ENCODE data around the gene APEX1. TPM values are rescaled to one million over a fixed set of nuclear protein-coding genes. Genes with fewer than 3 reads are reported as not detected.

Gene APEX1
- 204 and 223 TPM in 2 replicates for total RNA-seq

DNA sequence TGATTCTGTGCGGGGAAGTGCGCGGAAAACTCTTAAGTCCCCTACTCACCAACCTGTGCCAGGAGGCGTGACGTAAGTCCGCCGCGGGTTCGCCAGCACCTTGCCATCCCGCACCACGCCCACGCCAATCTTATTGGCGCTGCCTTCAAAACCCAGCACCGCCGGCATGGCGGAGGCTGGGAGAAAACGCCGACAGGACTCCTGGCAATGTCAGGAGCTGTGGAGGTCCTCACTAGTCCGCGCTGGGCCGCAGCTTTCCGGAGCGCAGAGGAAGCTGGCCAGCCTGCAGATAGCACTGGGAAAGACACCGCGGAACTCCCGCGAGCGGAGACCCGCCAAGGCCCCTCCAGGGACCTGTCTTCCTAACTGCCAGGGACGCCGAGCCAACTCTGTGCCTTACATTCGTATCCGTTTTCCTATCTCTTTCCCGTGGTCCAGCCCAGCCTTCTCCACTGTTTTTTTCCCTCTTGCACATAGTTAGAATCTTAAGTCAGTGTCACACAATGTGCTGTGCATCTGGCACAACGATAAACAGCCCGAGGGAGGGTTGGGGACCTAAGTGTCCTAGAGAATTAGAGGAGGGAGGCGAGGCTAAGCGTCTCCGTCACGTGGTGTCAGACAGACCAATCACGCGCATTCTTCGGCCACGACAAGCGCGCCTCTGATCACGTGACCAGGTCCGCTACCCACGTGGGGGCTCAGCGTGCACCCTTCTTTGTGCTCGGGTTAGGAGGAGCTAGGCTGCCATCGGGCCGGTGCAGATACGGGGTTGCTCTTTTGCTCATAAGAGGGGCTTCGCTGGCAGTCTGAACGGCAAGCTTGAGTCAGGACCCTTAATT is at the start of gene APEX1, which contains the start of gene OSGEP:
TSS of gene APEX1 (plus strand) at position 711 of the 839 bp plus-strand sequence. CDS start 420 bp downstream, outside the sequence.
TSS of gene OSGEP (minus strand) at position 297 of the 839 bp plus-strand sequence. CDS start at position 168, 129 bp downstream.

GRCh38 chr14:20412876-20413743 is 41.9 kb upstream of the APEX1 start, which contains the start of gene TEP1:
Gene TEP1, minus strand, starts transcription at chr14:20413501. Its CDS starts 5,062 bp downstream, at chr14:20408439.

DNA sequence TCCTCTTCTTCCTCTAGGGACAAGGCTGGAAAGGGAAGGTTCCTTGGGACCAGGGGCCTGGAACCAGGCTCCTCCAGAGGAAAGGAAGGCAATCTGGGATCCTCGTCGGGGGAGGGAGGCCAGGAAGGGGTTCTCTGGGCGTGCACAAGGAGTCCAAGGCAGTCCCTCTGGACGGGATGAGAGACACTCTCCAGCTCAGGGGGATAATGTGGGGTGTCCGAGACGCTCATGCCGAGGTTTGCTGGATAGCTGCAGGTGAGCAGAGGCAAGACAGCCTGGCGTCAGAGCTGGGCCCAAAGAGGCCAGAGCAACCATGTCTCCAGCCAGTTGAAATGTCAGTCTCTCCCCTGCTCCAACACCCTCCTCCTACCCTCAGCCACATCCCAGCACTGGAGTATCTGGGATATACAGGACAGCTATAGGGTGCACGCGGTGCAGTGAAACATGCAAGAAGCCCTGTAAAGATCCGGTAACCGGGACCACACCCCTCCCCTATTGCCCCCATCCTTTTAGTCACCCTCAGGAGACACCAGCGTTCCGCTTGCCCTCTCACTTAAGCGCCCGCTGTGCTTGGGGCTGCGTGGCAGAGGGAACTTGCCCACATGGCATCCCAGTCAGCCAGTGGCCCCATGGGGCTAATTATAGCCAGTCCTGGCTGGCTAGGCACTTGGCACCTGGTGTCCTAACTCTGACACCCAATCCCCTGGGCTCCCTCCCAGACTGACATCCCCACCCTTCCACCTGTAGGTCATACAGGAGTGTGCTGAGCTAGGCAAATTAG is 19.3 kb upstream of the APEX1 start, which contains the start of gene KLHL33:
TSS of gene KLHL33 (minus strand) at position 585 of the 781 bp plus-strand sequence. CDS start at position 230, 355 bp downstream.

DNA sequence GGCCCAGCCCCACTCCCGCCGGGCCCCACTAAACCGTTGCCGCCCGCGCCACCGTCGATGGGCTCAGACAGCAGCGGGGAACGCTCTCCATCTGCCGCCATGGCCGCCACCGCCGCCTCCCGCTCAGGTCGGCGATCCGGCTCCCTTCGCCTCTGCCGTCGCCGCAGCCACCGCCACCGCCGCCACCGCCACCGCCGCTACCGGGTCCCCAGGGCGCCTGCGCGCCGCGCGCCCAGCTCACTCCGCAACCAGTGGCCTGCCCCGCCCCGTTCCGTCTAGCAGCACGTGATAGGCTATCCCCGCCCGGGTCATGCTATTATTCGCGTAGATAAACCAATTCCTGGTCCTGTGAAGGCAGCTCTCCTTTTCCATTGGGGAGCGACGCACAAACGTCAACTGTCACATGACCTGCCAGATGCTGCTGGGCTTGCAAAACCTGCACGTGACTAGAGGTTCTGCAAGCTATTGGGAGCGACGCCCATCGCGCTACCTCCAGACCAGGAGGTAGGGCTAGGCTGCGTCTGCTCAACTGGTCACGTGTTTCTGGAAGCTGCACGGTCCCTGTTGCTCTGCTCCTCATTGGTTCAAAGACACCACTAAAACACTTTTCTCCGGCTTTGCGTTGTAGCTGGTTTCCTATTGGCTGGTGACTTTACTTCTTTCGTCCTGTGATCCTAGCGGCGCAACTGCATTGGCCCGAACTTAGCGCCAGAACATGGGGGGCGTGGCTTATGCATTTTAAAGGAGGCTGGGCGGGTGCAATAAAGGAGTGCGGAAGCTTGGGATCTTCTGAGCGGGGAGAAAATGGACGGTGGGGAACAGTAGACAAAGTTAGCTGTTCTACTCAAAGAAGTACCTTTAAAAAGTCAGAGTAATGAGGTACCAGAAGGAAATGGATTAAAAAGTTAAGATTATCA is 6.5 kb downstream of the APEX1 start, which contains the start of gene PIP4P1:
TSS of gene PIP4P1 (minus strand) at position 210 of the 917 bp plus-strand sequence. CDS start at position 101, 109 bp downstream.

GRCh38 chr14:20469242-20469889 is 14.3 kb downstream of the APEX1 start, which contains the start of gene PNP:
Gene PNP, plus strand, starts transcription at chr14:20469406. Its CDS starts 119 bp downstream, at chr14:20469525.

Other genes starting within 250 kb of the APEX1 start
- not detected in 2 replicates for gene OR11H6, start 231.5 kb upstream of the APEX1 start, total RNA-seq
- gene OR11H7, start 226.2 kb upstream of the APEX1 start, total RNA-seq: not detected in 2 replicates
- not detected in 2 replicates for gene OR11H4, start 215.9 kb upstream of the APEX1 start, total RNA-seq
- 10.8 and 13.8 TPM in 2 replicates for gene TTC5, start 149.3 kb upstream of the APEX1 start, total RNA-seq
- gene CCNB1IP1, start 121.9 kb upstream of the APEX1 start, total RNA-seq: 47.7 and 63.1 TPM in 2 replicates
- gene PARP2, start 111.6 kb upstream of the APEX1 start, total RNA-seq: 13.5 and 17.9 TPM in 2 replicates
- 11.5 and 22.2 TPM in 2 replicates for gene TEP1, start 41.7 kb upstream of the APEX1 start, total RNA-seq
- under 0.01 and 0.35 TPM in 2 replicates for gene KLHL33, start 19.1 kb upstream of the APEX1 start, total RNA-seq
- gene OSGEP, start 414 bp upstream of the APEX1 start, total RNA-seq: 15.6 and 38.3 TPM in 2 replicates
- gene PIP4P1, start 6.2 kb downstream of the APEX1 start, total RNA-seq: 12.6 and 15.3 TPM in 2 replicates
- 45.9 and 55.4 TPM in 2 replicates for gene PNP, start 14.2 kb downstream of the APEX1 start, total RNA-seq
- gene RNASE10, start 50.3 kb downstream of the APEX1 start, total RNA-seq: not detected in 2 replicates
- gene RNASE9, start 105.8 kb downstream of the APEX1 start, total RNA-seq: not detected in 2 replicates
- not detected in 2 replicates for gene RNASE11, start 132.8 kb downstream of the APEX1 start, total RNA-seq
- gene RNASE12, start 136.2 kb downstream of the APEX1 start, total RNA-seq: not detected in 2 replicates
- not detected in 2 replicates for gene OR6S1, start 186.5 kb downstream of the APEX1 start, total RNA-seq
- 14.7 and 15.8 TPM in 2 replicates for gene RNASE4, start 229.3 kb downstream of the APEX1 start, total RNA-seq
- 7.5 and 12.1 TPM in 2 replicates for gene ANG, start 233.5 kb downstream of the APEX1 start, total RNA-seq